HUES6 (cell line): ENCODE results near the gene SUPT3H.

Experiments
- H3K27ac ChIP-seq: 2 replicates; pipeline ENCODE4 v1.7.0; 2013; ENCODE audit warnings: low read depth, mild to moderate bottlenecking, low read length, inconsistent platforms
- H3K27me3 ChIP-seq: 2 replicates; pipeline ENCODE4 v1.6.1; 2013; ENCODE audit warnings: low read length; ENCODE audit not compliant: control insufficient read depth, insufficient read depth
- H3K36me3 ChIP-seq: 2 replicates; pipeline ENCODE4 v1.6.1; 2013; ENCODE audit warnings: low read length; ENCODE audit not compliant: control insufficient read depth, insufficient read depth
- H3K4me1 ChIP-seq: 2 replicates; pipeline ENCODE4 v1.6.1; 2013; ENCODE audit warnings: low read length; ENCODE audit not compliant: control insufficient read depth, insufficient read depth
- H3K4me3 ChIP-seq: 2 replicates; pipeline ENCODE4 v1.5.1; 2013; ENCODE audit warnings: low read depth, low read length
- H3K9ac ChIP-seq: one replicate; pipeline ENCODE4 v1.6.1; 2013; ENCODE audit warnings: mild to moderate bottlenecking, low read length
- H3K9me3 ChIP-seq: 2 replicates; pipeline ENCODE4 v1.6.1; 2013; ENCODE audit warnings: low read depth, low read length; ENCODE audit not compliant: control insufficient read depth, insufficient read depth

The SUPT3H gene

GRCh38 chr6:45386501-45386900 is 8.8 kb upstream of the SUPT3H start:
- Histone ChIP-seq H3K27ac (no peak overlapping the region), H3K9me3 (no peaks in the 10 kb centered on the region), H3K36me3 (no peaks in the 10 kb centered on the region), H3K27me3 (no peaks in the 10 kb centered on the region), H3K4me1 (no peaks in the 10 kb centered on the region), H3K9ac (no peak overlapping the region), H3K4me3 (no peak overlapping the region)

DNA sequence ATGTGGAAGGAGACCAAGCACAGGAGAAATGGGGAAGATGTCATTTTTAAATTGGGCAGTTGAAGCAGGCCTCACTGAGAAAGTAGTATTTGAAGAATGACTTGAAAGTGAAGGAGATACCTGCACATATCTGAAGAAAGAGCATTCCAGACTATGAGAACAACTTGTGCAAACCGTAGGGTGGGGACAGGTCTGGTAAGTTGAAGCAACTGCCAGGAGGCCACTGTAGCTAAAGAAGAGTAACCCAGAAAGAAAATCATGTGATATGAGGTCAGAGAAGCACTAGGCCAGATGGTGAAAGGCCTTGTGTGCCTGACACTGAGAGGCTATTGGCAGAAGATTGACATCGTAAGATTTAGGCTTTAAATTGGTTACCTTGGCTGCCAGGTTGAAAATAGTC is 4.7 kb upstream of the SUPT3H start:
- Histone ChIP-seq H3K9ac (no peak overlapping the region), H3K36me3 (no peaks in the 10 kb centered on the region), H3K4me3 (no peak overlapping the region), H3K9me3 (no peaks in the 10 kb centered on the region), H3K27me3 (no peaks in the 10 kb centered on the region), H3K27ac (no peak overlapping the region), H3K4me1 (no peaks in the 10 kb centered on the region; the same call in 1 of the 2 replicates)

DNA sequence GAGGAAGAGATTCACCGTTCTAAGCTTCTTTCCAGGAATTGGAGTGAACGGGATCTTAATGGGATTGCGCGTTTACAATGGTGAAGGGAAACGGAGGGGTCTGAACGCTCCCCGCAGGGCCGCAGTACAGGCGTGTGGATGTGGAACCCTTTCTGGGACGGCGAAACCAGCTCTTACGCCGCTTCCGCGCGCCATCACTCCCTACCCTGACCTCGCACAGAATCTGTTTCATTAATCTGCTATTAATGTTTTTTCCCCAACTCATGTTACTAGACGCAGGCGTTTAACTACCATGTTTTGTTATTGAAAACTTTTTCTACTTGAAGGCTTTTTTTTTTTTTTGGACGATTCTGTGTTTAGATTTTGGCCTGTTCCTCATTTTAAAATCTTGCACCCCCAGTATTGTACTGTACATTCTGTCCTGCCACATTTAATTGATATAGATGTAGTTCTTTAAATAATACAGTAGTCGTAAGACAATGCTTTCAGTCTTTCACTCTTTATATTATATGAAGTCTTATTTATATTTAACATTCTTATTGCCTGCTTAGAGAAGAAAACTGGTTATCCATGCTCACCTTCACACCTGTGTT is 696 bp upstream of the SUPT3H start:
- H3K4me3 ChIP-seq: peak overlapping the region; percentile 97
- H3K9me3 ChIP-seq: no peaks in the 10 kb centered on the region
- peaks cover 6% of the 10 kb centered on the region; the same call in 1 of the 2 replicates for H3K4me1 ChIP-seq
- no peaks in the 10 kb centered on the region for H3K27me3 ChIP-seq
- no peaks in the 10 kb centered on the region for H3K36me3 ChIP-seq
- peak overlapping the region; percentile 95 for H3K9ac ChIP-seq
- peak overlapping the region; percentile 95 for H3K27ac ChIP-seq

DNA sequence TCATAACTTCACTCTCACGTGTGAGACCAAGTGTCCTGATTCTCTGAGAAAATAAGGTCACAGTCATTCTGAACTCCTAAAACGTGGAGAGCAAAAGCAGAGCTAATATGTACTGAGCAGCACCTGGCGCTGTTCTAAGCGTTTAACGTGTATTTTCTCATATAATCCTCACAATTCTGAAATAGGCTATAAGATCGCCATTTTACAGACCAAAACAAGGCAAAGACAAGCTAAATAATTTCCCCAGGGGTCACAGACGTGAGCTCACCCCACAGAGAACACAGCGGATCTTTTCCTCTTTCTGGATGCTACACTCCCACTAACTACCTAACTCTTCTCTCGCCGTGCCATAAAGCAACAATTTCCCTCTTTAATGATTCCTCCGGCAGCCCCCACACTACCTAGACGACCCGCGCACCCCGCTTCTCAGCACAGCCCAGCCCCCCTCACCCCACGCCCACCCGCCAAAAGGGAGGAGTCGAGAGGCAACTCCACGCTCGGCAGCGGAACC is 636 bp downstream of the SUPT3H start:
- H3K9ac ChIP-seq: peak overlapping the region; percentile 95
- no peaks in the 10 kb centered on the region for H3K27me3 ChIP-seq
- H3K9me3 ChIP-seq: no peaks in the 10 kb centered on the region
- H3K27ac ChIP-seq: peak overlapping the region; percentile 95
- peak overlapping the region; percentile 97 for H3K4me3 ChIP-seq
- no peaks in the 10 kb centered on the region for H3K36me3 ChIP-seq
- H3K4me1 ChIP-seq: peaks cover 6% of the 10 kb centered on the region; the same call in 1 of the 2 replicates

- no peaks in the 10 kb centered on the region for H3K9me3 ChIP-seq
- H3K9ac ChIP-seq: peak overlapping the region; percentile 95
- H3K27me3 ChIP-seq: no peaks in the 10 kb centered on the region
- H3K27ac ChIP-seq: no peak overlapping the region
- H3K4me3 ChIP-seq: peak overlapping the region; percentile 97
- H3K36me3 ChIP-seq: no peaks in the 10 kb centered on the region
- peaks cover 6% of the 10 kb centered on the region; the same call in 1 of the 2 replicates for H3K4me1 ChIP-seq
Observed at GRCh38 chr6:45376310-45377042, 1.3 kb downstream of the SUPT3H start.

DNA sequence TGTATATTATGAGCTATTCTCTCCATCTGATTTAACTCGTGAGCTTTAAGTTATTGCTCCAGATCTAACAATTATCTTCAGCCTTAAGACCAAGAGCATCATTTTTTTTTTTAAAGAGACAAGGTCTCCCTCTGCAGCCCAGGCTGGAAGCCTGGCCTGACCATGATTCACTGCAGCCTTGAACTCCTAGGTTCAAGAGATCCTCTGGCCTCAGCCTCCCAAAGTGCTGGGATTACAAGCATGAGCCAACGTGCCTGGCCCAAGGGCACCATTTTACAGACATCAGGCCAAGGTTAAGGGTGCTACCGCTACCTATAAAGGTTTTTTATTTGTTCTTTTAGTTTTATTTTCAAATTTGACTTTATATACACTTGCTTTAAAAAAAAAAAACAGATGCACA is 2.3 kb downstream of the SUPT3H start:
- H3K4me1 ChIP-seq: peaks cover 6% of the 10 kb centered on the region; the same call in 1 of the 2 replicates
- H3K4me3 ChIP-seq: no peak overlapping the region
- no peaks in the 10 kb centered on the region for H3K27me3 ChIP-seq
- no peaks in the 10 kb centered on the region for H3K36me3 ChIP-seq
- H3K9ac ChIP-seq: no peak overlapping the region
- no peak overlapping the region for H3K27ac ChIP-seq
- H3K9me3 ChIP-seq: no peaks in the 10 kb centered on the region

DNA sequence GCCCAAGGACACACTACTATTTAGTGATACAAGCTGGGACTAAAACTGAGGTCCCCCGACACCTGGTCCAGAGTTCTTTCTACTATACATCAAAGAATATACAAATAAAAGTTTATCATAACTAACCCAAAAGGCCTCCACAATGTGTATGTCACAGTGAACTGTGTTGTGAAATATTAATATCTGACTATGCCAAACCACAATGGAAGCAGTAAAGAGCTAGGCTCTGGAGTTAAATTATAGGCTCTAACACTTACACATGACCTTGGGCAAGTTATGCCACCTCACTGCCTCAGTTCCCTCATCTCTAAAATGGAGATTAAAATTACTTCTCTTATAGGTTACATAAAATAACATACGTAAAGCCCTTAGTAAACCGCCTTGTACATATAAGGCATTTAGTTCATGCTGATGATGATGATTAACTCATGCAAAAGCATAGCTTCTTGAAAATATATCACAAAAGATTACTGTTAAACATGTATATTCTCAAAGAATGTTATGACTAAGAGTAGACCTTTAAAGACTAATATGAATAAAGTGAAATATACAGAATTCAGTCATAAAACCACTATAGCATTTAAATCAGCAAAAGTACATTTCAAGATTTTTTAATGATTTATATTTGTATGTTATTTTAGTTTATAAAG is 5.7 kb downstream of the SUPT3H start:
- Histone ChIP-seq H3K4me1 (0 out of 2 replicates have a peak, but pooled peaks cover 6% of the 10 kb centered on the region), H3K36me3 (no peaks in the 10 kb centered on the region), H3K9ac (no peak overlapping the region), H3K4me3 (no peak overlapping the region), H3K9me3 (no peaks in the 10 kb centered on the region), H3K27ac (no peak overlapping the region), H3K27me3 (no peaks in the 10 kb centered on the region)

DNA sequence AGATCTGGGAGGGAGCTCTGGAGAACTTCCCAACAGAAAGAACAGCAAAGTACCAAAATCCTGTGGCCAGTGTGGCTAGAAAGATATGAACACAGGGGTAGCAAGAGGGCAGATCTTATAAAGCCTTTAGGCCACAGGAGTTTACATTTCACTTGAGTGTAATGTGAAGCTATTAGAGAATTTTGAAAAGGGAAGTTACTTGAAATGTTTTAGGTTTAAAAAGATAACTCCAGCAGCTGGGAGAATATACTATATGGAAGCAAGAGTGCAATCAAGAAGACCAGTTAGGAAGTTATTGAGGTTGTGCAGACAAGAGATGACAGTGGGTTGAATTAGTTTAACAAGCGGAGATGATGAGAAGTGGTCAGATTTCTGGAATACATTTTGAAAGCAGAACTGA is 7.9 kb downstream of the SUPT3H start:
- H3K9me3 ChIP-seq: no peaks in the 10 kb centered on the region
- no peak overlapping the region for H3K4me3 ChIP-seq
- H3K9ac ChIP-seq: no peak overlapping the region
- no peaks in the 10 kb centered on the region for H3K27me3 ChIP-seq
- H3K36me3 ChIP-seq: no peaks in the 10 kb centered on the region
- no peak overlapping the region for H3K27ac ChIP-seq
- H3K4me1 ChIP-seq: no peaks in the 10 kb centered on the region

- H3K27ac ChIP-seq: no peak overlapping the region
- H3K9me3 ChIP-seq: no peaks in the 10 kb centered on the region
- H3K27me3 ChIP-seq: no peaks in the 10 kb centered on the region
- no peak overlapping the region for H3K4me3 ChIP-seq
- H3K36me3 ChIP-seq: no peaks in the 10 kb centered on the region
- H3K9ac ChIP-seq: no peak overlapping the region
- no peaks in the 10 kb centered on the region for H3K4me1 ChIP-seq
Observed at GRCh38 chr6:45367999-45368398, 9.7 kb downstream of the SUPT3H start.

DNA sequence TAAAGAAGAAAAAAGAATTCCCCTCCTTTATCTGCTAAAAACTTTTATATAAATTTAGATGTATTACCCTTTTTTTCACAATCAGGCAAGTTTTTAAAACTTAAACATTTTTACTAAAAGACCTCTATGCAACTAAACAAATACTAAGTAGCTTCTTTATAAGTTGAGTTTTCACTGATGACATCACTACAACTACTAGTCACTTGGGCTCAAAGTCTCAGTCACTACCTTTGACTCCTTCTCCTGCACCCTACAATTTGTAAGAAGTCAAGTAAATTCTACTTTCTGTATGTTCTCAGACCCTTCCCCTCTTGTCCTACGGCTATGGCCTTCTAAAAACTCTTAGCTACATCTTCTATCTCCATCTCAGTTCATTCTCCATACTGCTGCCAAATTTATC is 11.2 kb downstream of the SUPT3H start:
- no peaks in the 10 kb centered on the region for H3K4me1 ChIP-seq
- H3K27ac ChIP-seq: no peak overlapping the region
- H3K27me3 ChIP-seq: no peaks in the 10 kb centered on the region
- H3K4me3 ChIP-seq: no peak overlapping the region
- H3K36me3 ChIP-seq: no peaks in the 10 kb centered on the region
- H3K9ac ChIP-seq: no peak overlapping the region
- H3K9me3 ChIP-seq: no peaks in the 10 kb centered on the region

GRCh38 chr6:45365036-45365435 is 12.7 kb downstream of the SUPT3H start:
- Histone ChIP-seq H3K4me1 (no peaks in the 10 kb centered on the region), H3K27ac (no peak overlapping the region), H3K36me3 (no peaks in the 10 kb centered on the region), H3K9me3 (no peaks in the 10 kb centered on the region), H3K4me3 (no peak overlapping the region), H3K27me3 (no peaks in the 10 kb centered on the region), H3K9ac (no peak overlapping the region)
